NCI-H128 (cell line): Measurements from ENCODE around the gene PIGO.

Experiments used
- DNase-seq: peaks from one replicate; lab custom pipeline; 2025; ENCODE audit not compliant: unreplicated experiment; lab: John Stamatoyannopoulos, UW

Gene PIGO

DNA sequence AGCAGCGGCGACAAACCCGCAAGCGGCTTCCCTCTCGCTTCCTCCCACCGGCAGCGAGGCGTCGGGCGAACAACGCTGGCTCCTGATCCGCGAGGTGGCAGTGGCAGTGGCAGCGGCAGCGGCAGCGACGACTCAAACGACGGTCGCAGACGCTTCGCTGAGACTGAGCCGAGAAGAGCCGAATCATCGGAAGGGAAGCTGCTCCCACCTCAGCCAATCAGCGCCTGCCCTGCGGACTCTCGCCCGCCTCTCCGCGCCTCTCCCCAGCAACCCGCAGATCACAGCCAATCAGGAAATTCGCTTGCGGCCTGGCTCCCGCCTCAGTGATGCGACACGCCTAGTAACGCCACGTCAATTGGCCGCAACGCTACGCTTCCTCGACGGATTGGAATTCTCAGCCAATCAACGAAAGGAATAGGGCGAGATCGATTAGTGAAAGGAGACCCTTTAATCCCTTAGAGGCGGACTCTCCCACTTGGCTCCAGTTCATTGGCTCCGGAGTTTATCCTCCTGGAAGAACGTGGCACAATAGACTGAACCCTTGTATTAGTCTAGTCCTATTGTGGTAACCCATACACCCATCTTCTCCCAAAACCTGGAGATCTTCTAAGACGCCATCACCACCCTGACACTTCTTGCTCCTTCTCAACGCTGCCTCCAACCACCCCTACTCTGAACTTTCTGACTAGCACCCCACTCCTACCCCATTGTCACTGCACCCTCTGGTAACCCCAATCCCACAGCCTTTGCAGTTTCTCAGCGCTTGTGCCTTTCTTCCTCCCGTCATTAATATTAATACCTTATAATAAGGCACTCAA is 23.7 kb downstream of the PIGO start, which contains the start of gene VCP:
VCP (minus strand) TSS at position 165 of the 818 bp plus-strand sequence. CDS start 272 bp downstream, outside the sequence.
- peak; percentile 98 for DNase-seq

DNA sequence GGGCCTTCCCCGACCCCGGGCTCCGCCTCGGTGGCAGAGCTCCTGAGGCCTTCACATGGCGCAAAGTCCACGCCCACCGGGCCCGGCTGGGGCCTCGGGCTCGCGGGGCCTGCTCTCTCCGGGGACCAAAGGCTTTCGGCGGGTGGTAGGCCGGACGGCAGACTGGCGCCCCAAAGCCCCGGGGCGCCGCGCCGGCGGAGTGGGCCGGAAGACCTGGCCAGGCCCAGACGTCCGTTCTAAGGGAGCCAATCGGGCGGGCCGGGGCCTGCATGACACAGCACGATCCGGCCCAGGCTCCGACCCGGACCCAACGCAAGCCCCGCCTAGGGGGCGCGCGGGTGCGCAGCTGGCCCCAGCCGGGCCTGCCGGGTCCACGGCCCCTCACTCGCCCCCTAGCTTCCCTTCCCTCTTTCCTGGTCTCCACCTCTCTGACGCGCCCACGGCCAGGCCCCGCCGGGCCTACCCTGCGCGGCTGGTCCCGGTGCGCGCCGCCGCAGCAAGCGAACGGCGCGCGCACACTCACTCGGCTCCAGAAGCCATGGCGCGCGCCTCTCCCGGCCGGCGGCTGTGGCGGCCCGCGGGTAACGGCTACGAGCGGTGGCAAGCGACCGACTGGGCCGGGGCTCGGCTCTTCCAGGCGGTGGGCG is 24.5 kb downstream of the PIGO start:
- DNase-seq = peak; percentile 68

DNA sequence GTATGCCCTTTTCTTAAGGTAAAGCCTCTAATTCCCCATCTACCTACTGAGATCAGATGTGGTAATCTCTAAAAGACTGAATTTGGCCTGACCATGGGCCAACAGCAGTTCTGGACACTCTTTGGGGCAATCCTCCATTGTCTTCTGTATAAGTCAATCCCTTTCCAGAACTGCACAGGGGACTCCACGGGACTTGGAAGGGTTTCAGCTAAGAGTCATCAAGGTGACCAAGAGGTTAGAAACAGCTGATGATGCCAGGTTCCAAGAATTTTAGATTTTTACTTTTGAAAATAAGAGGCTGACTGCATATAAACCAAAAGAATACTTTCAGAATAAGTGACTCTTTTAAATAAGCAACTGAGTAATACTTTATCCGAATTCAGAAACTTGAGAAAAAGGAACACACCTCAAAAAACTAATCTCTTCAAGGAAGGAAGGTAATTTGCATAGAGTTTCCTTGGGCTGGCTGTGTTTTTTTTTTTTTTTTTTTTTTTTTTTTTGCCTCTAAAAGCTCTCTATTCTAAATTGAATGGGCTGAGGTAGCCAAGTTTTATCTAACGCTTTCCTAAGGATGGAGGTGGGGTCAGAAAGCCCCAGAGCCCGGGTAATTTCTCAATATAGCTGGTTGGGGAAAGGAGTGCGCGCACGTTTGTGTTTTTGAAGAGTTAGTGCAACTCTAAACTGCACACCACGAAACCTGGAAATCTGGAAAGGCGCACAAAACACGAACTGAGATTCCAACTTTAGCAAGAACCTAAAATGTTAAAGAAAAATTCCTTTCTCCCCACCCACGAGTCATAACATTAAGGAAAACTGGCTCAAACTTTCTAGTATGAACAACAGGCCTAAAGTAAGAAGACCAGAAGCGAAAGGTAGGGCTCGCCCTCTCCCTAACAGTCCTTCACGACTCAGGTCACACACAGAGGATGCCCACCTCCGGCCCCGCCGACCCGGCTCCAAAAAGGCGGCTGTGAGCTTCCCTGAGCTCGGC is 25.3 kb downstream of the PIGO start:
- DNase-seq = no peak

DNA sequence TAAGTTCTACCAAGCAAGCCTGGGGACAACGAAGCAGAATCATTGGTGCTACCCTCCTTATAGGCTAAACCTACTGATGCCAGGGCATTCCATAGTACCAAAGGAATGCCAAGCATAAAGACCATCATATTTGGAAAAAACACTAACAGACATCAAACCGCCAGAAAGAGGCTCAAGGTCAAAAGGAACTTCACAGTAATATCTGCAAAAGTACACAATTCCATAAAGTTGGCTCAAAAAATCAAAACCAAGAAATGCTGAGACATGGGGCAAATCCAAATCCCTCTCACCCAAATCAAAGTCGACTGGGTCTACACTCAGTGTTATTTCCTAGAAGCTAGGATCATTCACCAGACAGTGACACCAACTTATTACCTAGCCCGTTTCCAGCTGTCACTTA is 27.4 kb downstream of the PIGO start:
- DNase-seq = no peak

DNA sequence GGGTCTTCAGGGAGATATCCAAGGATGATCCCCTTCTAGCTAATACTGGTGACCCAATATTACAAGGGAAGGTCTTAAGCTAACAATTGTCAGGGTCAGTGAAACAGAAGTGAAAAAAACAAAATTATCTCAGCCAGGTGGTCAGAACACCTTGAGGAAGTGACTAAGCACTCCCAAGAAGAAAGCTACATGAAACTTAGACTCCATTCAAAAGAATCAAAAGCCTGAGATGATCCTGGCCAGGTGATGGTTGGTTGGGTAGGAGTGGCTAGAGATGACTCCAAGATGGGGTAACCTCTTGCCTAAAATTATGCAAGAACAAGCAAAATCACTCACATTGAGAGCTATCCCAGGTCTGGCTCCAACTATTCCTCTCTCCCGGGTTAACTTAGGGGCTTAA is 29.3 kb downstream of the PIGO start:
- no peak for DNase-seq

DNA sequence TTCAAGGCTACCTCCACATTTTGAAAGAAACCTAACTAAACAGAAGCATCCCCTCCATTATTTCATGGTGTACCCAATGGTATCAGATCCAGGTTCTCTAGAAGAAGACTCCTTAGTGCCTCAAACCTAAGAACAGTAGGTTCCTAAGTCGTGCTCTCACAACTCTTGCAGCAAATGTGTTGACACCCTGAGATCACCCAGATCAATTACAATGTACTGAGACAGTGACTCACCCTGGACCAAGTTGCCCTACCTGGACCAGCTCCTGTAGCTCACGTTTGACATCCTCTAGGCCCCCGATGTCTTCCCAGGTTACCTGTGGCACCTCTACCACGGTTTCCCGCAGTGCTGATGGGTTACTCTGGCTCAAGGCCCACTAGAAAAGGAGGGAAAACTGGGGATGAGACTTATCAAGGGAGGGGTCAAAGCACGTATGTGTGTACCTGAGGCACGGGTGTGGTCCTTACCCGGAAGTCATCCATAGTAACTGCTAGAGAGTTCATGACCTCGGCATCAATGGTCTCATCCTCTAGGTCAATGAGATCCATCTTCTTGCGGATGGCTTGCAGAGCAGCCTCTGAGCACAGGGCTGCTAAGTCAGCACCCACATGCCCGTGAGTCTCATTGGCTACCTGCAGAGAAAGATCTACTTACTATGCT is 35.7 kb downstream of the PIGO start:
- DNase-seq = no peak

DNA sequence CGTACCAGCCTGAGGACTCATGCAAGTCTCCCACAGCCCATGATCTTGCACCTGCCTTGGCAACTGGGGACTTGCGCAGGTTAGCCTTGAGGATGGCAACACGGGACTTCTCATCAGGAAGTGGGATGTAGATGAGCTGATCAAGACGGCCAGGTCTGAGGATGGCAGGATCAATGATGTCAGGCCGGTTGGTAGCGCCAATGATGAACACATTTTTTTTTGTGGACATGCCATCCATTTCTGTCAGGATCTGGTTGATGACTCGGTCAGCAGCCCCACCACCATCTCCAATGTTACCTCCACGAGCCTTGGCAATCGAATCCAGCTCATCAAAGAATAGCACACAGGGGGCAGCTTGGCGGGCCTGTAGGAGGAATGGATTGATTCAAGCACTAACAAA is 37.0 kb downstream of the PIGO start:
- DNase-seq = no peak

DNA sequence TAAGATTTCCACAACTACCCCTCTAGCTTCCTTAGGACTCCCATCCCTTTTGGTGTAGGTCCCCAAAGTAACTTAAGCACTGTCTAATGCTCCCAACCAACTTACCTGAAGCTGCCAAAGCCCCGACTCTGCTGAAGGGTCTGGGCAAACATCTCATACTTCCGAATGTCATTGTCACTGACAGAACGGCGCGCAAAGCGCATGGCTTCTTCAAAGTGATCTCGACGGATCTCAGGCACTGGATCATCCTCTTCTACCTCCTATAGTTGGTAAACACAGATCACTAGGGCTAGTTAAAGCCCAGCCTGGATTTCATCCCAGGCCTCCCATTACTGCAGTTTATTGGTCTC is 39.1 kb downstream of the PIGO start:
- no peak for DNase-seq

DNA sequence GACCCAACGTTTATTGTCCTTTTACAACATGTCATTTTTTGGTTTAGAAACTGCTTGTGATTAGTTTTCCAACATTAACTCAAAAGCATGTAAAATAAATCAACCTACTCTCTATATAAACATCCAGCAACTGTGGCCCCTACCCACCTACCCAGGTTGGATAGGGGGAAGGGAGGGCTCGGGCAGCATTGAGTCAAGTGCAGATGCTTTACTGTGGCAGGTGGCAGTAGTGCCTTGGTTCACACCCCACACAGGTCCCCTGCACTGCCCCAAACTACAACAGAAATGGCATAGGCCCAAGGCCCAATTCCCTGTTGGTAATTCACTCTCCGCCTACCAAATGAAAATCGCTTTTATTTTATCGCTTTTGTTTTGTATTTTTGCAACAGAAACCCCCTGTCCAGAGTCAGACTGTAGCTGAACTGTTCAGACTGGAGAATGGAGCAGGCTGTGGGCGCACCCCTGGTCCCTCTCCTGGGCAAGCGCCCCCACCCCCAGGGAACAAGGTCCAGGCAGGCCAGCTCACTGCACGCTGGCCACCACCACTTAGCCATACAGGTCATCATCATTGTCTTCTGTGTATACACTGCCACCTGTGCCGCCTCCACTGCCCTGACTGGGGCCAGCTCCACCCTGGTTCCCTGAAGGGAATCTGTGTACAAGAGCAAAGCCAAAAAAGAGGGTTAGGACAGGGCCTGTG is 39.7 kb downstream of the PIGO start:
- DNase-seq = no peak

DNA sequence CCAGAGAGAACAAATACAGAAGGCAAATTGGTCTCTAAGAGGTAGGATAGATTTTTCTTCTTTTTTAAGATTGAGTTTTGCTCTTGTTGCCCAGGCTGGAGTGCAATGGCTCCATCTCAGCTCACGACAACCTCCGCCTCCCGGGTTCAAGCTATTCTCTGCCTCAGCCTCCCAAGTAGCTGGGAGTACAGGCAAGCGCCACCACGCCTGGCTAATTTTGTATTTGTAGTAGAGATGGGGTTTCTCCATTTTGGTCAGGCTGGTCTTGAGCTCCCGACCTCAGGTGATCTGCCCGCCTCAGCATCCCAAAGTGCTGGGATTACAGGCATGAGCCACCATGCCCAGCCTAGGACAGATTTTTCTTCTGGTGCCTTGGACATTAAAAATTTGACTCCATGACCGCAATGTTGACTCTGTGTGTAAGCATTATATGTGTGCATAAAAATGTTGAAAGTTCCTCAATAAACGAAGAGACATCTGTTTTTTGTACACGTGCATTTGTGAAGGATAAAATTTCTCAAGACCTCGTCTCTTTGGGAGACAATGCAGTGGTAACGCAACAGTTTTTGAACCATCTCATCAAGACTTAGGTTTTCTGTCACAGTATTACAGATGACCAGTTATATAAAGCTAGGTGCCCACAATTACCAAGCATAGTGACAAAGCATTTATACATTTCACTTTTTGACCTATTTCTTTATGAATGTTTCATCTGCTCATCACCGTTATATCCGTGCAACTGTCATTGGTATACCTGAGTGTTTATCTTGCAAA is 41.3 kb downstream of the PIGO start:
- no peak for DNase-seq

DNA sequence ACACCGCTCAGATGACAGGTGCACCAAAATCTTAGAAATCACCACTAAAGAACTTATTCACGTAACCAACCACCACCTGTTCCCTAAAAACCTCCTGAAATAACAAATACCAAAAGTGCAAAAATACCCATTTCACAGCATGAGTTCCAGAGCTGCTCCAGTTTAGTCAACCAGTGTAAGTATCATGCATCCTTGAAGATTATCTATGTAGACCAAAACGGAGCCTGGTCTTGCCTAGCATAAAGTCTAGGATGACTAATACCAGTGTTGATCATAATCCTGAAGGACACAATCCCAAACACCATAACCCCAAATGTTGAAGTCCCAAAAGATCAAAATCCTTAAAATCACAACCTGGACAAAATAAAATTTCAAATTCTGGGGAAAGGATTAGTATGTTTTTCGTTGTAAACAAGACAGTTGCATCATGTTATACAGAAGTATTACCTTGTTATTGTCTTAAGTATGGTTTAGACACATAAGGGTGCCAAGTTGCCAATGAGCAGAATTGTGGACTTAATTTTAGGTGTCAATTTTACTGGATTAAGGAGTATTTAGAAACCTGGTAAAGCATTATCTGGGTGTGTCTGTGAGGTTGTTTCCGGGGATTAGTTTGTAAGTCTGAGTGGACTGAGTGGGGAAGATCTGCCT is 42.1 kb downstream of the PIGO start:
- no peak for DNase-seq

DNA sequence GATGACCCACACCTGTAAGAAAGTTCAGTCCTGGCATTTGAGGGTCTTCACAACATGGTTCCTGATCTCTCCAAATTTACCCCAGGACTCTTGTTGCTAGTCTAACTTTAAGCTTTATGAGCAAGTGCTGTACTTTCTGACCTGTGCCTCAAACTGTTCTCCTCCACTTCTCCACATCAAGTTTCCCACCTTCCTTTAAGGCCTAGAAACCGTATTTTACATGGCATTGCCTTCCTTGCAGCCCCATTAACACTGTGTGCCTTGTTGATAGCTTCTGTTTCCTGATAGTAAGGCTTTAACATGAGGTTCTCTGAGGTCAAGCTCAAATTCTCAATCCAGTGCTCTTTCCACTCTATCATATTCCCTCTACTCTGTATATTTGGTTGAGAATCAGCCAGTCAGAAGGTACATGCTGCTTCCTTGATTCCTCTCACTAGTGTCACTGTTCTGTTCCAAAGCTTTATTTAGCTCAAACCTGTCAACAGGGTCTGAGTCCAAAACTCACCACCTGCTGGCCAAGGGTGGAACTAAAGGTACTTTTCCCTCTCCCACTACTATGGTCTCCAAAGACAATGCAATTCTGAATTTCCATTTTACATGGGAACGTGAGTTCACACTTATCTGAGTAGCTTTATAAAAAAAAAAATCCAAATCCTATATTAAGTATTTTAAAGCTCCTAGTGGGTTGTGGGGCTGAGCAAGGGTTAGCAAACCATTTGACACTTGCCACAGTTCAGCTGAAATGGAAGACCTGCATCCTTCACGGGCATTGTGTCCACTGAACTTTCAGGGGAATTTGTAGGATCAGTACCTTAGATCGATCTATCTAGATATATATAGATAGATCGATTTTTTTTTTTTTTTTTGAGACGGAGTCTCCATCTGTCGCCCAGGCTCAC is 45.1 kb downstream of the PIGO start:
- DNase-seq = no peak

DNA sequence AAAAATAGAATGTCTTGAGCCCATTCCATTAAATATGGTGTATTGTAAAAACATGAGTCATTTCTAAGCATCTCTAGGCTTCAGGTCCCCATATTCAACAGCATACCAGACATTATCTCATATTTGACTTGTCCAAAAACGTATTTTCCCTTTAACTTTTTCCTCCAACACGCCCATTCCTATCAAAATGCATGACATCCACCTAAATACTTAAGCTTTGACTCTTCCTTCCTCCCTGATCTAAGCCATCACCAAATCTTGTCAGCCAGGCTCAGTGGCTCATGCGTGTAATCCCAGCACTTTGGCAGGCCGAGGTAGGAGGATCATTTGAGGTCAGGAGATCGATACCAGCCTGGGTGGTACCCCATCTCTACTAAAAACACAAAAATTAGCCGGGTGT is 47.9 kb downstream of the PIGO start:
- no peak for DNase-seq

DNA sequence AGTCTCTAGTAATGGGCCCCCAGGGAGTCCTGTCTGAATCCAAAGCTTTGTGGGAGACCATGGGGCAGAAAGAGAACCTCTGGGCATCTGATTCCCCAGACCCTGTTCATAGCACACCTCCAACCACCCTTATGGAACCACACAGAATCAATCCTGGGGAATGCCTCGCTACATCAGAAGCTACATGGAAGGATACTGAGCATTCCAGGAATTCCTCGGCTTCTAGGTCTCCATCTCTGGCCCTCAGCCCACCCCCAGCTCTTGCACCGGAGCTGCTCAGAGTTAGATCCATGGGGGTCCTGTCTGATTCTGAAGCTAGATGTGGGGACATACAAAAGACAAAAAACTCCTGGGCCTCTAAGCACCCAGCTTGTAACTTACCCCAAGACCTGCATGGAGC is 52.3 kb downstream of the PIGO start:
- DNase-seq = no peak

DNA sequence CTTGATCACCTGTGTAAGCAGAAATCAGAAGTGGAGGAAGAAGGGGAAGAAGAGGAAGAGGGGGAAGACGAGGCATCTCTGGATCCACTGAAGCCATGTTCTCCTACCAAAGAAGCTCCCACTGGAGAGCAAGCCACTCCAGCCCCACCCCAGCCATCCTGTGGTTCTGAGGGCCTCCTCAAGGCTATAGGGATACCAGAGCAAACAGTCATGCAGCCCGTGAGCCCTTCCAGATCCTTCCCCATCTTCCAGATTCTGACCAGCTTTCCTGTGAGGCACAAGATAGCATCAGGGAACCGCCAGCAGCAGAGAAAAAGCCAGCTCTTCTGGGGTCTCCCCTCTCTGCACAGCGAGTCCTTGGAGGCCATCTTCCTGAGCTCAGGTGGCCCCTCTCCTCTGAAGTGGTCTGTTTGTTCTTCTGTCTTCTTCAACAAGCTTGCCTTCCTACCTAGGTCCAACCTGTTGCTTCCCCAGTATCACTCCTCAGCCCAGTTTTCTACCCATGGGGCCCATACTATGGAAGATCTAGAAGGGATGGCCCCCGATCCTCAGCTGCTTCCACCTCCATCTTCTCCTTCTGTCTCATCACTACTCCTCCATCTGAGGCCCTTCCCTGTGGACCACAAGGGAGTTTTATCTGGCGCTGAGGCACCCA is 53.4 kb downstream of the PIGO start:
- no peak for DNase-seq

DNA sequence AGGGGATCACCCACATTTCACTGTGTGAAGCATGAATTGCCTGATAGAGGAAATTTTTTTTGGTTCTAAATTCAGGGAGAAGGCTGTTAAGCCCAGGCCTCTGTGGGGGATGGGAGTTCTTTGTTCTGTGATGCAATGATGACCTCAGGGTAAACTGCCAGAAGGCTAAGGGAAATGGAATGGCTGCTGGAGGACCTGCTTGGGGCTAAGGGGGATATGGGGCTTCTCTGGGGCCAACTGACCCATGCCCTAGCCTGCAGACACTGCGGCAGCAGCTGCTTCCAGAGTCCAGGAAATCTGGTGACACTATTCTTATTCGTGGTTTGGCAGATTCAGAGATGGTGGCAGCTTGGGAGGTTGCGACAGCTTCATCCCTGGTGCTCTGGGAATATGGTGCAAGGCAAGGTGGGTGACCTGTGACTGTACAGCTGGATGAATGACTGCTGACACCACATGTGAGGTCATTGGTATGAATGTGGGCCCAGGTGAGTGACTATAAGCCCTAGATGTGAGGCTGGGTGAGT is 54.2 kb downstream of the PIGO start:
- DNase-seq = no peak
